ENCODE measurements around the gene GPR141. TPM values are rescaled to one million over a fixed set of nuclear protein-coding genes. Genes with fewer than 3 reads are reported as not detected.

GPR141 gene
- total and polyA plus RNA-seq, 2 donors (not counting 3 experiments of a cell fraction or from before 2014, with no cell fraction given) = not detected

- H3K4me1 ChIP-seq (ENCODE audit: control insufficient read depth, extremely low read depth, insufficient read depth, low read length) = no peaks in the 10 kb centered on the region
- CTCF ChIA-PET = no interaction called here
- H3K9me3 ChIP-seq (replicated peaks; ENCODE audit: control insufficient read depth, insufficient read depth, low read length) = no peaks in the 10 kb centered on the region
- POLR2A ChIA-PET = no interaction called here
- no peak overlapping the region for H3K4me3 ChIP-seq (replicated peaks in 1 of 3; ENCODE audit: insufficient read depth in 1 of 3, low read depth in 1 of 3, low read length in 3 of 3)
- dilution Hi-C loops (cut with MboI; ENCODE audit: extremely low pct_ligation_motif_present, low sequenced_read_pairs) (no loop called here), intact Hi-C loops (cut with micrococcal nuclease) (no loop called here)
- TF ChIP-seq POLR2A (IDR thresholded peaks at IDR 0.05; ENCODE audit: low read depth, low read length) = no peak
- H3K36me3 ChIP-seq (ENCODE audit: control insufficient read depth in 2 of 2, extremely low read depth in 1 of 2, insufficient read depth in 2 of 2, low read length in 2 of 2) = no peaks in the 10 kb centered on the region
- no peak overlapping the region for H3K27ac ChIP-seq (ENCODE audit: insufficient read depth, low read depth, low read length)
- no peak overlapping the region for H3K9ac ChIP-seq (replicated peaks; ENCODE audit: extremely low read depth, insufficient read depth, low read length)
- no peak overlapping the region for H2AFZ ChIP-seq (ENCODE audit: low read depth, low read length)
- FAIRE-seq (no peak), DNase-seq (ENCODE audit: low read depth, low spot score) (no peak)
- H4K20me1 ChIP-seq (replicated peaks; ENCODE audit: control insufficient read depth, extremely low read depth, insufficient read depth, low read length) = no peaks in the 10 kb centered on the region
- no TSS peak for BruUV-seq (replicated peaks)
- H3K79me2 ChIP-seq (ENCODE audit: control insufficient read depth, insufficient read depth, low read length) = no peaks in the 10 kb centered on the region
- H3K4me2 ChIP-seq (ENCODE audit: insufficient read depth, low read length) = no peak overlapping the region
- H3K27me3 ChIP-seq (ENCODE audit: control insufficient read depth in 2 of 2, insufficient read depth in 2 of 2, low read length in 2 of 2) = no peaks in the 10 kb centered on the region
- no peaks in the 10 kb centered on the region for H3K9me1 ChIP-seq (replicated peaks; ENCODE audit: control insufficient read depth, extremely low read depth, insufficient read depth, low read length)
Observed at GRCh38 chr7:37769291-37769690, 85.7 kb downstream of the GPR141 start.

DNA sequence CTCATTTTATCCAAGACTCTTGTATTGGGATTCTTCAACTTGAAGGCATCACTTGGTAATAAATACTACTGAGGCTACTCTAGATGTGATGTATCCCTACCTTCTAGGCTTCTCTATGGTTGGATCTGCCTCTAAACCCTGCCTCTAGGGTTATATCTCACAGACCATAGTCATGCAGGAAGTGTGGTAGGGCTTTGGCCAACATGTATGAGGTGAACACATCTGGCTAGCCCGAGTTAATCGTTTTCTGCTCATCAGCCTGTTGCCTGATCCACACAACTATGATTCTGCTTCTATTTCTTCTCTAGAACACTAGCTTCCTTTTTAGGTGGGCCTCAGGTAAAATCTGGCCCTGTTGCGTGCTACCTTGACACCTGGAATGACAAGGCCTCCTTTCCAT, 86.2 kb downstream of the GPR141 start:
- H3K4me2 ChIP-seq (ENCODE audit: insufficient read depth, low read length) = no peak overlapping the region
- H4K20me1 ChIP-seq (replicated peaks; ENCODE audit: control insufficient read depth, extremely low read depth, insufficient read depth, low read length) = no peaks in the 10 kb centered on the region
- H3K4me1 ChIP-seq (ENCODE audit: control insufficient read depth, extremely low read depth, insufficient read depth, low read length) = no peaks in the 10 kb centered on the region
- no peaks in the 10 kb centered on the region for H3K27me3 ChIP-seq (ENCODE audit: control insufficient read depth in 2 of 2, insufficient read depth in 2 of 2, low read length in 2 of 2)
- ChIA-PET CTCF (no interaction called here), POLR2A (no interaction called here)
- no TSS peak for BruUV-seq (replicated peaks)
- H3K9me3 ChIP-seq (replicated peaks; ENCODE audit: control insufficient read depth, insufficient read depth, low read length) = no peaks in the 10 kb centered on the region
- no peaks in the 10 kb centered on the region for H3K9me1 ChIP-seq (replicated peaks; ENCODE audit: control insufficient read depth, extremely low read depth, insufficient read depth, low read length)
- no peak overlapping the region for H3K4me3 ChIP-seq (replicated peaks in 1 of 3; ENCODE audit: insufficient read depth in 1 of 3, low read depth in 1 of 3, low read length in 3 of 3)
- no peak overlapping the region for H3K27ac ChIP-seq (ENCODE audit: insufficient read depth, low read depth, low read length)
- H3K36me3 ChIP-seq (ENCODE audit: control insufficient read depth in 2 of 2, extremely low read depth in 1 of 2, insufficient read depth in 2 of 2, low read length in 2 of 2) = no peaks in the 10 kb centered on the region
- DNase-seq (ENCODE audit: low read depth, low spot score) (no peak), FAIRE-seq (no peak)
- no peak overlapping the region for H2AFZ ChIP-seq (ENCODE audit: low read depth, low read length)
- dilution Hi-C loops (cut with MboI; ENCODE audit: extremely low pct_ligation_motif_present, low sequenced_read_pairs) (no loop called here), intact Hi-C loops (cut with micrococcal nuclease) (no loop called here)
- H3K79me2 ChIP-seq (ENCODE audit: control insufficient read depth, insufficient read depth, low read length) = no peaks in the 10 kb centered on the region
- TF ChIP-seq POLR2AphosphoS5 (IDR thresholded peaks at IDR 0.05; ENCODE audit: insufficient read depth, low read depth, low read length) (no peak), EZH2 (IDR thresholded peaks at IDR 0.05; ENCODE audit: borderline replicate concordance, low read depth, low read length, severe bottlenecking) (no peak)
- H3K9ac ChIP-seq (replicated peaks; ENCODE audit: extremely low read depth, insufficient read depth, low read length) = no peak overlapping the region
